HepG2 (cell line): ENCODE data around the gene COL9A3. TPM values are rescaled to one million over a fixed set of nuclear protein-coding genes. Genes with fewer than 3 reads are reported as not detected.
A peak's percentile ranks its signal among the peaks of the same experiment; 100 is the strongest.

Experiments
- ETV5 ChIP-seq: IDR thresholded peaks from 2 replicates; pipeline ENCODE4 v1.6.1; 2018; ENCODE audit warnings: missing biosample characterization, missing genetic modification reagents, inconsistent platforms, borderline replicate concordance
- GZF1 ChIP-seq: sonication (generic); formaldehyde crosslinking; IDR thresholded peaks from 2 replicates; pipeline ENCODE4 v1.5.1; 2020; ENCODE audit warnings: mild to moderate bottlenecking, missing genetic modification reagents
- HIVEP1 ChIP-seq: sonication (generic); formaldehyde crosslinking; IDR thresholded peaks from 2 replicates; pipeline ENCODE4 v1.4.0; 2020; ENCODE audit warnings: mild to moderate bottlenecking, missing genetic modification reagents
- NR2C2 ChIP-seq: sonication (generic); formaldehyde crosslinking; IDR thresholded peaks from 2 replicates; pipeline ENCODE4 v1.4.0; 2020; ENCODE audit warnings: missing genetic modification reagents, mild to moderate bottlenecking, moderate library complexity, borderline replicate concordance
- POGZ ChIP-seq: sonication (generic); formaldehyde crosslinking; IDR thresholded peaks from 2 replicates; pipeline ENCODE4 v1.4.0; 2020; ENCODE audit warnings: mild to moderate bottlenecking, missing genetic modification reagents
- RAD51 ChIP-seq: fragments of 450-650 bp; IDR thresholded peaks from 2 replicates; pipeline ENCODE4 v1.6.1; 2016; ENCODE audit warnings: borderline replicate concordance
- RARA ChIP-seq: IDR thresholded peaks from 2 replicates; pipeline ENCODE4 v1.6.1; 2016; ENCODE audit warnings: missing genetic modification reagents, missing compliant biosample characterization
- SRSF9 ChIP-seq: fragments of 200-400 bp; formaldehyde crosslinking; IDR thresholded peaks from 2 replicates; pipeline ENCODE4 v1.6.1; 2018; ENCODE audit warnings: borderline replicate concordance, mild to moderate bottlenecking, low read depth, low read length; ENCODE audit not compliant: insufficient read depth, poor library complexity, severe bottlenecking
- ZFP90 ChIP-seq: sonication (generic); formaldehyde crosslinking; IDR thresholded peaks from 2 replicates; pipeline ENCODE4 v1.8.0; 2022; ENCODE audit warnings: missing genetic modification reagents, mild to moderate bottlenecking, inconsistent platforms, borderline replicate concordance
- ZMYM4 ChIP-seq: sonication (generic); formaldehyde crosslinking; IDR thresholded peaks from 2 replicates; pipeline ENCODE4 v1.8.1; 2023; ENCODE audit warnings: mild to moderate bottlenecking, missing genetic modification reagents
- ZNF274 ChIP-seq: sonication (generic); formaldehyde crosslinking; IDR thresholded peaks from 2 replicates; pipeline ENCODE4 v1.5.1; 2020; ENCODE audit warnings: mild to moderate bottlenecking, missing genetic modification reagents
- ZNF30 ChIP-seq: sonication (generic); formaldehyde crosslinking; IDR thresholded peaks from 2 replicates; pipeline ENCODE4 v1.5.0; 2020; ENCODE audit warnings: mild to moderate bottlenecking, missing genetic modification reagents
- ZNF552 ChIP-seq: sonication (generic); formaldehyde crosslinking; IDR thresholded peaks from 2 replicates; pipeline ENCODE4 v1.9.0; 2022; ENCODE audit warnings: missing genetic modification reagents, mild to moderate bottlenecking, borderline replicate concordance
- ZSCAN12 ChIP-seq: sonication (generic); formaldehyde crosslinking; IDR thresholded peaks from 2 replicates; pipeline ENCODE4 v1.9.0; 2021; ENCODE audit warnings: mild to moderate bottlenecking, missing genetic modification reagents
- ZSCAN29 ChIP-seq: sonication (generic); formaldehyde crosslinking; conservative IDR thresholded peaks from 2 replicates; pipeline ENCODE4 v1.4.0; 2020; ENCODE audit warnings: mild to moderate bottlenecking, missing genetic modification reagents
- polyA plus RNA-seq, 8 experiments: library from polyadenylated mRNA; depleted of rRNA in 3 of 8; stranded (reverse) in 7 of 8; unstranded in 1 of 8; fragments of >200 nt; fragmentation: Illumina TruSeq in 4 of 8; extraction: Trizol in 4 of 8; gene quantifications; 2 replicates each; pipeline versions ENCODE4 v1.2.1 to v1.2.3, GENCODE V29; 2011 to 2016; ENCODE audit warnings: low read depth in 4 of 8, missing spikeins in 1 of 8, mixed read lengths in 1 of 8; ENCODE audit not compliant: insufficient read depth in 1 of 8
- total RNA-seq, 5 experiments: library from RNA; depleted of rRNA; stranded (reverse); fragments of >200 nt; fragmentation: Illumina TruSeq; extraction: Trizol; gene quantifications; 2 replicates each; pipeline ENCODE4 v1.2.3, GENCODE V29; 2016; ENCODE audit warnings: low read depth in 1 of 5
- TF ChIP-seq, protein P1 (sequence below): sonication (generic); formaldehyde crosslinking; IDR thresholded peaks from one replicate; pipeline ENCODE4 v1.5.1; 2020; ENCODE audit warnings: mild to moderate bottlenecking, missing genetic modification reagents; ENCODE audit errors: not compliant biosample characterization
- TF ChIP-seq, protein P2 (sequence below): sonication (generic); formaldehyde crosslinking; IDR thresholded peaks from 2 replicates; pipeline ENCODE4 v1.4.0; 2020; ENCODE audit warnings: mild to moderate bottlenecking, missing genetic modification reagents
- TF ChIP-seq, protein P3 (sequence below): sonication (generic); formaldehyde crosslinking; IDR thresholded peaks from 2 replicates; pipeline ENCODE4 v1.4.0; 2020; ENCODE audit warnings: missing genetic modification reagents, borderline replicate concordance
- TF ChIP-seq, protein P4 (sequence below): sonication (generic); formaldehyde crosslinking; IDR thresholded peaks from 2 replicates; pipeline ENCODE4 v1.4.0; 2020; ENCODE audit warnings: missing genetic modification reagents

The COL9A3 gene
- total and polyA plus RNA-seq, 2 of the 13 experiments (the other 11 are each of a cell fraction or from before 2014, with no cell fraction given), result 155 to 204 TPM

DNA sequence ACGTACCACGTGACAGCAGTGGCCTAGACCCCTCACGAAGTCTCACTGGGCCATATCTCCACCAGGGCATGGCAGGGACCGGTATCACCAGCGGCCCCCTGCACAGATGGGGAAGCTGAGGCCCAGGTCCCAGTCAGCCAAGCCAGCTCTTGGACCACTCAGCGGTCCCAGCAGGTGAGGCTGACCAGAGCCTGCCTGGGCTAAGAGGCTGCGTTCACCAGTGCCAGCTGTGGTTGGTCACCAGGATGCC is 23.2 kb upstream of the COL9A3 start (continued):
- TF ChIP-seq, protein P1, sequence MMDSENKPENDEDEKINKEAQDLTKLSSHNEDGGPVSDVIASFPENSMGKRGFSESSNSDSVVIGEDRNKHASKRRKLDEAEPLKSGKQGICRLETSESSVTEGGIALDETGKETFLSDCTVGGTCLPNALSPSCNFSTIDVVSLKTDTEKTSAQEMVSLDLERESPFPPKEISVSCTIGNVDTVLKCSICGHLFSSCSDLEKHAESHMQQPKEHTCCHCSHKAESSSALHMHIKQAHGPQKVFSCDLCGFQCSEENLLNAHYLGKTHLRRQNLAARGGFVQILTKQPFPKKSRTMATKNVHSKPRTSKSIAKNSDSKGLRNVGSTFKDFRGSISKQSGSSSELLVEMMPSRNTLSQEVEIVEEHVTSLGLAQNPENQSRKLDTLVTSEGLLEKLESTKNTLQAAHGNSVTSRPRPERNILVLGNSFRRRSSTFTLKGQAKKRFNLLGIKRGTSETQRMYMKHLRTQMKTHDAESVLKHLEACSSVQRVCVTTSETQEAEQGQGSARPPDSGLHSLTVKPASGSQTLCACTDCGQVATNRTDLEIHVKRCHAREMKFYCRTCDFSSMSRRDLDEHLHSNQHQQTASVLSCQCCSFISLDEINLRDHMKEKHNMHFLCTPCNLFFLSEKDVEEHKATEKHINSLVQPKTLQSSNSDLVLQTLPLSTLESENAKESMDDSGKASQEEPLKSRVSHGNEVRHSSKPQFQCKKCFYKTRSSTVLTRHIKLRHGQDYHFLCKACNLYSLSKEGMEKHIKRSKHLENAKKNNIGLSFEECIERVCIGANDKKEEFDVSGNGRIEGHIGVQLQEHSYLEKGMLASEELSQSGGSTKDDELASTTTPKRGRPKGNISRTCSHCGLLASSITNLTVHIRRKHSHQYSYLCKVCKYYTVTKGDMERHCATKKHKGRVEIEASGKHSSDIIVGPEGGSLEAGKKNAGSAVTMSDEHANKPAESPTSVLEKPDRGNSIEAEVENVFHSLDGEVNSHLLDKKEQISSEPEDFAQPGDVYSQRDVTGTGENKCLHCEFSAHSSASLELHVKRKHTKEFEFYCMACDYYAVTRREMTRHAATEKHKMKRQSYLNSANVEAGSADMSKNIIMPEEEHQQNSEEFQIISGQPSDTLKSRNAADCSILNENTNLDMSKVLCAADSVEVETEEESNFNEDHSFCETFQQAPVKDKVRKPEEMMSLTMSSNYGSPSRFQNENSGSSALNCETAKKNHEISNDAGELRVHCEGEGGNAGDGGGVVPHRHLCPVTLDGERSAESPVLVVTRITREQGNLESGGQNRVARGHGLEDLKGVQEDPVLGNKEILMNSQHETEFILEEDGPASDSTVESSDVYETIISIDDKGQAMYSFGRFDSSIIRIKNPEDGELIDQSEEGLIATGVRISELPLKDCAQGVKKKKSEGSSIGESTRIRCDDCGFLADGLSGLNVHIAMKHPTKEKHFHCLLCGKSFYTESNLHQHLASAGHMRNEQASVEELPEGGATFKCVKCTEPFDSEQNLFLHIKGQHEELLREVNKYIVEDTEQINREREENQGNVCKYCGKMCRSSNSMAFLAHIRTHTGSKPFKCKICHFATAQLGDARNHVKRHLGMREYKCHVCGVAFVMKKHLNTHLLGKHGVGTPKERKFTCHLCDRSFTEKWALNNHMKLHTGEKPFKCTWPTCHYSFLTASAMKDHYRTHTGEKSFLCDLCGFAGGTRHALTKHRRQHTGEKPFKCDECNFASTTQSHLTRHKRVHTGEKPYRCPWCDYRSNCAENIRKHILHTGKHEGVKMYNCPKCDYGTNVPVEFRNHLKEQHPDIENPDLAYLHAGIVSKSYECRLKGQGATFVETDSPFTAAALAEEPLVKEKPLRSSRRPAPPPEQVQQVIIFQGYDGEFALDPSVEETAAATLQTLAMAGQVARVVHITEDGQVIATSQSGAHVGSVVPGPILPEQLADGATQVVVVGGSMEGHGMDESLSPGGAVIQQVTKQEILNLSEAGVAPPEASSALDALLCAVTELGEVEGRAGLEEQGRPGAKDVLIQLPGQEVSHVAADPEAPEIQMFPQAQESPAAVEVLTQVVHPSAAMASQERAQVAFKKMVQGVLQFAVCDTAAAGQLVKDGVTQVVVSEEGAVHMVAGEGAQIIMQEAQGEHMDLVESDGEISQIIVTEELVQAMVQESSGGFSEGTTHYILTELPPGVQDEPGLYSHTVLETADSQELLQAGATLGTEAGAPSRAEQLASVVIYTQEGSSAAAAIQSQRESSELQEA, result peak; percentile 92
- TF ChIP-seq ZSCAN12 (CRISPR knock-in tag) (no peak), ZNF30 (CRISPR knock-in tag) (0 out of 2 replicates have a peak, but pooled peaks have one; percentile 58), POGZ (0 out of 2 replicates have a peak, but pooled peaks have one; percentile 40), ZSCAN29 (CRISPR knock-in tag) (no peak), GZF1 (CRISPR knock-in tag) (no peak), ZNF552 (peak; percentile 50; the same call in 1 of the 2 replicates), ZFP90 (CRISPR knock-in tag) (0 out of 2 replicates have a peak, but pooled peaks have one; percentile 78), HIVEP1 (CRISPR knock-in tag) (peak; percentile 73; the same call in 1 of the 2 replicates), RAD51 (peak; percentile 77; the same call in 1 of the 2 replicates), NR2C2 (no peak), ZNF274 (CRISPR knock-in tag) (0 out of 2 replicates have a peak, but pooled peaks have one; percentile 26), ZMYM4 (CRISPR knock-in tag) (0 out of 2 replicates have a peak, but pooled peaks have one; percentile 42), SRSF9 (no peak), ETV5 (CRISPR knock-in tag) (no peak), RARA (CRISPR knock-in tag) (no peak)
- TF ChIP-seq, protein P2, sequence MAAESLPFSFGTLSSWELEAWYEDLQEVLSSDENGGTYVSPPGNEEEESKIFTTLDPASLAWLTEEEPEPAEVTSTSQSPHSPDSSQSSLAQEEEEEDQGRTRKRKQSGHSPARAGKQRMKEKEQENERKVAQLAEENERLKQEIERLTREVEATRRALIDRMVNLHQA (CRISPR knock-in tag), result no peak
- TF ChIP-seq, protein P3, sequence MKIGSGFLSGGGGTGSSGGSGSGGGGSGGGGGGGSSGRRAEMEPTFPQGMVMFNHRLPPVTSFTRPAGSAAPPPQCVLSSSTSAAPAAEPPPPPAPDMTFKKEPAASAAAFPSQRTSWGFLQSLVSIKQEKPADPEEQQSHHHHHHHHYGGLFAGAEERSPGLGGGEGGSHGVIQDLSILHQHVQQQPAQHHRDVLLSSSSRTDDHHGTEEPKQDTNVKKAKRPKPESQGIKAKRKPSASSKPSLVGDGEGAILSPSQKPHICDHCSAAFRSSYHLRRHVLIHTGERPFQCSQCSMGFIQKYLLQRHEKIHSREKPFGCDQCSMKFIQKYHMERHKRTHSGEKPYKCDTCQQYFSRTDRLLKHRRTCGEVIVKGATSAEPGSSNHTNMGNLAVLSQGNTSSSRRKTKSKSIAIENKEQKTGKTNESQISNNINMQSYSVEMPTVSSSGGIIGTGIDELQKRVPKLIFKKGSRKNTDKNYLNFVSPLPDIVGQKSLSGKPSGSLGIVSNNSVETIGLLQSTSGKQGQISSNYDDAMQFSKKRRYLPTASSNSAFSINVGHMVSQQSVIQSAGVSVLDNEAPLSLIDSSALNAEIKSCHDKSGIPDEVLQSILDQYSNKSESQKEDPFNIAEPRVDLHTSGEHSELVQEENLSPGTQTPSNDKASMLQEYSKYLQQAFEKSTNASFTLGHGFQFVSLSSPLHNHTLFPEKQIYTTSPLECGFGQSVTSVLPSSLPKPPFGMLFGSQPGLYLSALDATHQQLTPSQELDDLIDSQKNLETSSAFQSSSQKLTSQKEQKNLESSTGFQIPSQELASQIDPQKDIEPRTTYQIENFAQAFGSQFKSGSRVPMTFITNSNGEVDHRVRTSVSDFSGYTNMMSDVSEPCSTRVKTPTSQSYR, result no peak
- TF ChIP-seq, protein P4, sequence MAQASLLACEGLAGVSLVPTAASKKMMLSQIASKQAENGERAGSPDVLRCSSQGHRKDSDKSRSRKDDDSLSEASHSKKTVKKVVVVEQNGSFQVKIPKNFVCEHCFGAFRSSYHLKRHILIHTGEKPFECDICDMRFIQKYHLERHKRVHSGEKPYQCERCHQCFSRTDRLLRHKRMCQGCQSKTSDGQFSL (CRISPR knock-in tag), result no peak
